GM19035 (cell line): Measurements from ENCODE around the gene RNU1-2.
"Not testable (repeated sequence)": the region's sequence is repeated elsewhere in the genome, so short reads cannot be mapped to it uniquely, and the experiment has no call there.

ENCODE experiments used
- ATAC-seq: cut with Tn5 transposase; IDR thresholded peaks from one replicate; pipeline ENCODE4 v1.9.1; 2021; ENCODE audit not compliant: unreplicated experiment

Gene RNU1-2

GRCh38 chr1:16925635-16926490, 30.1 kb downstream of the RNU1-2 start:
- ATAC-seq: no peak

DNA sequence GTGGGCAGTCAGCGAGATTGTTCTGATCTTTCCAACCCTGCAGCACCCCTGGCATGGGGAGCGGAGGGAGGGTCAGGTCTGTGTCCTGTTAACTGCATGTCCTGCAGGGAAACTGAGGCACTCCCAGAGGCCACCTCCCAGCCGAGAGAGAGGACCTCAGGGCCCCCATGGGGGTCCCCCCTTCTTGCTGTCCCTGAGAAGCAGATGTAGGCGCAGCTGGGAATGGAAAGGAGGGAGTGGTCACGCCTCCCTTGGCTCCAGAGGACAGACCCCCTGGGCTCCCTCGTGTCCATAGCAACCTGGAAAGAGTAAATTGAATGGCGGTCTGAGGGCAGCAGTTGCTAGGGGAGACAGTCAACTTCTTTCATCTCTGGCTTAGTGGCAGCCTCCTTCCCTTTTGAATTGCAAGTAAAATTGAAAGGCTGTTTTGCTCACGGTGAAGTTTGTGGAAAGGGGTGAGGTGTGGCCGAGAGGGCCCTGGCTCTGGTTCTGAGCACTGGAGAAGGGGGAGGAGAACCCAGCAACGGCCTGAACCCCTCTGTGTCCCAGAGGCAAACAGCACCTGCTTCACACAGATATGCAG, 30.8 kb downstream of the RNU1-2 start:
- ATAC-seq: no peak

DNA sequence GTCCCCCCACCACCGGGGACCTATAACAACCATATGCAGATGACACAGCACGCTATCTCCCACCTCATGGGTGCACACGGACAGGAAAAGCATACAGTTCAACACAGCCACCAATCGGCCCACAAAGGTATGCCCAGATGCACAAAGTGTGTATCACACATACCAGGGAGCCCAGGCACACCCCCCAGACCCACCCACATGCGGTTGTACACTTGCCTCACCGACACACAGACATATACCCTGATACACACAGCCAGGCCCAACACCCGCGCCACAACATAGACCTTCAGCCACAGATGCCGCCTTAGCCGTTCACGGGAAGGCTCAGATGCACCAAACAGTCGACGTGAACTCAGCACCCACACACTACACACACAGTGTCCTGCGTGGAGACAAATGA, 31.5 kb downstream of the RNU1-2 start:
- ATAC-seq: no peak

- no peak for ATAC-seq
These were observed 32.1 kb downstream of the RNU1-2 start for GRCh38 chr1:16927711-16928485.

GRCh38 chr1:16929146-16930041, 33.6 kb downstream of the RNU1-2 start:
- ATAC-seq: not testable (repeated sequence)

GRCh38 chr1:16931206-16931934, 35.6 kb downstream of the RNU1-2 start:
- not testable (repeated sequence) for ATAC-seq

DNA sequence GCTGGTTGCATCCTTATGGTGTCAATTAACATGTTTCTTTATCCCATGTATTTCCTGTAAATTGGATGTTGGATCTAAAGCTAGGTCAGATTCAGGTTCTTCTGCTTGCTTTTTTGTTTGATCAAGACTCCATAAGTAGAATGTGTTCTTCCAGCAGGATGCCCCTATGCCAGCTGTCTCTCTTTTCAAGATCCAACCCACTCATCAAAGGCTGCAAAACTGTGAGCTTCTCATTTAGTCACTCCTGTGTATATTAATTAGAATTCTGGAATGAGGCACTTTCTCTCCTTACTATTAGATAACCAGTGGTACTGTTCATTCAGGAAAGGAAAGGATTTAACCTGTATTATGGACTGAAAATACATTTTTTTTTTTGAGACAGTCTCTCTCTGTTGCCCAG, 38.2 kb downstream of the RNU1-2 start:
- not testable (repeated sequence) for ATAC-seq

DNA sequence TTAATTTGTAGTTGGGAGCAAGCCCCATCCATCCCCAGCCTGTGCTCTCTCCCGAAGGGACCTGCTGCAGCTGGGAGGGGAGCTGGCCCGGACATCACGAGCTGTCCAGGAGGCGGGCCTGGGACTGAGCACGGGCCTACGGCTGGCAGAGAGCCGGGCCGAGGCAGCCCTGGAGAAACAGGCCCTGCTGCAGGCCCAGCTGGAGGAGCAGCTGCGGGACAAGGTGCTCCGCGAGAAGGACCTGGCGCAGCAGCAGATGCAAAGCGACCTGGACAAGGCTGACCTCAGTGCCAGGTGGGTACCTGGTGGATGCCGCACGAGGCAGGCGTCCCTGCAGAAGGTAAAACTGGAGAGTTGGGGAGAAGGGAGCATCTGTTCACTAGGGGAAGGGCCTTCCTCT, 40.8 kb downstream of the RNU1-2 start:
- ATAC-seq: not testable (repeated sequence)

DNA sequence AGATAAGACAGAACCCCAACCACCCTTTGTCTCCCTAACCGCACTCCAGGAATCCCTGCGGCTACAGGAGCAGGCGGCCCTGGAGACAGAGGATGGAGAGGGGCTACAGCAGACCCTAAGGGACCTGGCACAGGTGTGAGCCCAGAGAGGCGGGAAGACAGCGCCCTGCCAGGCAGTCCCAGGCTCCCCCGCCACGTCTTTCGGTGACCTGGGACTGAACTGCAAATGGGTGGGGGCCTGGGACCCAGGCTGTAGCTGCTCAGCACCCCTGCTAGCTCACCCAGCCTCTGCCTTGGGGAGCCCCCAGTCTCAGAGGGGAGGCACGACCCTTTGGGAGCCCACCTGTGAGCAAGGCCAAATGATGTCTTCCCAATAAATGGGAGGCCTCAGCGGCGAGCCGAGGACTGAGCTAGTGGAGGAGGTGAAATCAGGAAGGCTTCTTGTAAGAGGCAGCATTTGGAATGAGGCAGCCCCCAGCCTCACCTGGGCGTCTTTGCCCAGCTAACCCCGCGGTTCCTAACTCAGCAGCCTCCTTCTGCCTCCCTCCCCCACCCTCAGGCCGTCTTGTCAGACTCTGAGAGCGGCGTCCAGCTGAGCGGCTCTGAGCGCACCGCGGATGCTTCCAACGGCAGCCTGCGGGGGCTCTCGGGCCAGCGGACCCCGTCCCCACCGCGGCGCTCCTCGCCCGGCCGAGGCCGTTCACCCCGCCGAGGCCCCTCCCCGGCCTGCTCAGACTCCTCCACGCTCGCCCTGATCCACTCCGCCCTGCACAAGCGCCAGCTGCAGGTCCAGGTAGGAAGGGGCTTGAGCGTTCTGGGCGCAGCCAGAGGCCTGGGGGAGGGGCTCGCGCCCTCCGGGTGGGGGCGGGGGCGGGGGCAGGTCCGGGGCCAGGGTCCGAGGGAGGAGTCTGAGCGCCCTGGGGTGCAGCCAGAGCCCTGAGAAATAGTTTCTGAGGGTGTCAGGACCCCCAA, 42.9 kb downstream of the RNU1-2 start:
- no peak for ATAC-seq

DNA sequence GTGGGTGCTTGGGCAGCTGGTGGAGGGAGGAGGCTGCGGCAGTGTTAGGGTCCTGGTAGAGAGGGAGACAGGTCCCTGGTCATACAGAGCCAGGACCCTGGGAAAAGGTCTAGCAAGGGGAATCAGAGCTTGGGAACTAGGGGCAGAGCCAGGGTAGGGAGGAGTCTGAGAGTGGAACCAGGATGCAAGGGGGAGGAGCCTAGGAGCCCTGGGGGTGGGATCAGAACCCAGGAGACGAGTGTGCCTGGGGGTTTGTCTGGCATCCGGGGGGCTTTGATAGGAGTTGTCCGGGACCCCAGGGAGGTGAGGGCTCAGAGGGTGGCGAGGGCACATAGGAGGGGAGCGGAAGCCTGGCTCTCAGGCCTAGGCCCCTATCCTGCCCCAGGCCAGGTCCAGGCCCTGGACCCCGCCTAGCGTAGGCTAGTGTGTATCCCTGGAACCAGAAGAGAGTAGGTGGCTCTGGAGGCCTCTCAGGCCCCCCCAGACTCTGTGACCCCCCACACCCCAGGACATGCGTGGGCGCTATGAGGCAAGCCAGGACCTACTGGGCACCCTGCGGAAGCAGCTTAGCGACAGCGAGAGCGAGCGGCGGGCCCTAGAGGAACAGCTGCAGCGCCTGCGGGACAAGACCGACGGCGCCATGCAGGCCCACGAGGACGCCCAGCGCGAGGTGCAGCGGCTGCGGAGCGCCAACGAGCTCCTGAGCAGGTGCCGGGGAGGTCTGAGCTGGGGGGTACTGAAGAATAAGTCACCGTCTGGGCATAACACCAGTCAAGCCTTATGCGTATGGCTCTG, 43.8 kb downstream of the RNU1-2 start:
- ATAC-seq: not testable (repeated sequence)

- ATAC-seq: no peak
These were observed 48.3 kb downstream of the RNU1-2 start for GRCh38 chr1:16944038-16944437.

DNA sequence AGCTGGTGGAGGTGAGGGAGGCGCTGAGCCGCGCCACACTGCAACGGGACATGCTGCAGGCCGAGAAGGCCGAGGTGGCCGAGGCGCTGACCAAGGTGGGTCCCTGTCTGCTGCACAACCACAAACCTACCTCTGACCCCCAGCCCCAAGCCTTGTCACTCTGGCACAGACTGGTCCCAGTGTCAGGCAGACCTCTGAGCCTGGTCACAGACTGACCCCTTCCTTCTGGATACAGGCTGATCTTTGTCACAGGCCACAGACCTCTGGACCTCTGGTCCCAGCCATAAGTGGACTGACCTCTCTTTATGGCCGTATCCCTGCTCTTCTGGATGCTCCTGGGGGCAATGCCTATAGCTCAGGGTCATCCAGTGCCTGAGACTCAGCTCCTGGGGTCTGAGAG, 49.7 kb downstream of the RNU1-2 start:
- not testable (repeated sequence) for ATAC-seq
